DMS153 (cell line): ENCODE data around the gene ITGB1BP2.
"Not testable (repeated sequence)": the region's sequence is repeated elsewhere in the genome, so short reads cannot be mapped to it uniquely, and the experiment has no call there.

ENCODE experiments used
- DNase-seq: peaks from one replicate; lab custom pipeline; 2025; lab: John Stamatoyannopoulos, UW

ITGB1BP2 gene

DNA sequence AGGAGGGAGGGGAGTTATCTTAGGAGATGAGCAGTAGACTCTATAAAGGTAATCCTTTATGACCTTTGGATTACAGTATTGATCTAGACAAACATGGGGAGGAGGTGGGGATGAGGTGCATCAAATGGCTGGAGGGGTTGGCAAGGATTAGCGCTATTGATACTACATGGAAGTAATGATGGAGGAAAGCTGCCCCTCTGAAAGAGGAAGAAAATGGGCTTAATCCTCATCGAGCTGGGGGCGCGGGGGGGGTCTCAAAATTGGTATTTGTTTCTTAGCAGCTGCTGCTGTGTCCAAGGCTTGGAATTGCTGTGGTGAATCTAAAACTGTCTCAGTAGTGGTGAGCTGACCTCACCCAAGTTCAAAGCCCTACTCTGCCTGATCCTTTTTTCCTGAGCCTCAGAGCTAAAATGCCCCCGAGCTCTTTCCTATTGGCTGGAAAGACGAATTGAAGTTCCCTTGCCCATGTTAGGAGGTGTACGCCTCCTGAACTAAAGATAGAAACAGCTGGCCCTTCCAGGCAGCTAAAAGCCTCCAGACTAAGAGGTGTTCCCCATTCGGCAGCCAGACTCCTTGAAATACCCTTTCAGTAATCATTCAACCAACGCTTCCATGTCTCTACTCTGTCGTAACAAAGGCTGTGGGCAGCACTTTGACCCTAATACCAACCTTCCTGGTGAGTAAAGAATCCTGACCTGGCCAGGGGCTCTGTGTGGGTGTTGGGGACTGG is at the start of gene ITGB1BP2:
Gene ITGB1BP2, plus strand, starts transcription at position 556 of the 730 bp plus-strand sequence. Its CDS starts 57 bp downstream, at position 613.
- DNase-seq, result no peak

DNA sequence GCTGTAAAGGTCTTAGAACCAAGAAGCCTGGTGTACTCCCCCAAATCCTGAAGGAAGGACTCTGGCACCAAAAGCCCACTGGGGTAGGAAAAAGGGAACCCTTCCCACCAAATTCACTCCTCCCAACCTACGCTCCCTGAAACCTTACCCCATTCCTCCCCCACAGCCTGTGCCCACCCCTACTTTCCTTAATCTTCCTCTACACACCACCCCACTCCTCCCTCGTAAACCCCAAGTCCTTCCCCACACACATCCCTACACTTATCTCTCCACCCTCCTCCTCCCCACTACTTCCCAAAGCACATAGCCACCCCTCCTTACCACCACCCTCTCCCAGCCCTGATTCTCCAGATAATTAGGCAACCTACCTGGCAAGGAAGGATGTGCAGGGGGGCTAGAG is 49.3 kb upstream of the ITGB1BP2 start:
- no peak for DNase-seq

DNA sequence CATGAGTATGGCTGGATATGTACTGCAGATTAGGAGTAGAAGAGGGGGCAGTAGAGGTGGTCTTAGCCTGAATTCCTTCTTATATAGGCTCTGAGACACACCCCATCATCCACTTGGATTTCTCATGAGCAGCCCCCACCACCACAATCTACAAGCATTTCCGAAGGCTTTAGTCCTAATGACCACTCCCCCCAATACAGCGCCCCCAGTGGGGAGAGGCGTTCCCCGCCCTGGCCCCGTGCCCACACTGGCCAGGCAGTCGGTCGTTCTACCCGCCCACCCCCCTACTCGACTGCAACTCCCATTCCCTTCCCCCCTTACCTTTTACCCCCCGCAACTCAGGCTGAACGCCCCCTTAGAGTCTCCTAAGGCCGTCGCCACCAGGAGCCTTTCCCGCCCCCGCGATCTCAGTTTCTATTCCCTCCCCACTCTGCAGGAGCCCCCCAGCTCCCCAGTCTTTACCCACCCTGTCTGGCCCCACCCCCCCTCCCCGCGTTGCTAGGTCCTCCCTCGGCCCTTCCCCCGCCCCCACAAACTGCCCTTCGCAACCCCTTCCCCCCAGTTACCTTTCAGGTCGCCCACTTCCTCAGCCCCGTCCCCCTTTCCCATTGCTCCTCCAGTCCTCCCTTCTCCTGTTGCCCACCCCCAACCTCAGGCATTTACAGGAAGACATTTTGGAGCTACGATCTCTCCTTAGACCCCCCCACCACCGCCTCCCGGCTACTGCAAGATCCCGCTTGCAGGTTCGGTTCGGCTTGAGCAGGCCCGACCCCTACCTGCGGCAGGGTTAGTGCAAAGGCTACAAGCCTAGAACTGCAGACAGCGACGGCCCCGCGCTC is 48.1 kb upstream of the ITGB1BP2 start:
- no peak for DNase-seq

DNA sequence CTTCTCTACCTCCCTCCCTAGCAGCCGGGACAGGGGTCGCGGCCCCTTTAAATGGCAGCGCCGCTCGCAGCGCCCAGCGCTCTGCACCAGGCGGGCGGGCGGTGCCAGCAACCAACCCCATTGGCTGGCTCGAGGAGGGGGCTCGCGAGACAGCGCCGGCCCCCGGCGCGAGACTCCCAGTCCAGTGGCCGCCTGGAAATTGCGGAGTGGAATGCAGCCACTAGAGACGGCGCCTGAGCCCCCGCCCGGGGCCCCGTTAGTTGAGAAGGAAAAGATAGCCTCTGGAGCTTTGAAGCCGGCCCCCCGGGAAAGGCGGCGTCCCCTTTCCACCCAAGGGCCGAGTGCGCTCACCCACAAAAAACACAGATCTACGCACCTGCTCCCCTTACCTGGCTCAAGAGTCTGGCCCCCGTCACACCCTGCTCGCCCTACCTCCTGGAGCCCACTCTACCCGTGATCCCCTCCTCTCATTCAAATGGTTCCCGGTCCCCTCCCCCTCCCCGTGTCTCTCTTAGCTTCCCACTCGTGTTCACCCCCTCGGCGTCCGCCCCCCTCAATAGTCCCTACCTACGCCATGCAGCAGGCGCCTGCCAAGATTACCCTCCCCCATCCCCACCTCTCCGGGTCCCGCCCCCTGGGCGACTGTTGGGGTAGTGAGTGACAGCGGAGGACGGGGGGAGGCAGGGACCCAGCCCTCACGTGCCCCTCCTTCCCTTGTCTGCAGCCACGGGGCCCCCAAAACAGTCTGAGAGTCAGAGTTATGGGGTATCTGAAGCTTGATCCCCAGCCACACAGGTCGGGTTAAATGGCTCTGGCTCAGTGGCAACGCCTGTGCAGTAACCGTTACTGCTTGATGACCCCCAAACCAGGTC is 47.2 kb upstream of the ITGB1BP2 start, which contains the start of gene ZMYM3:
Gene ZMYM3, minus strand, starts transcription at position 49 of the 872 bp plus-strand sequence. CDS start 885 bp downstream, outside the sequence.
- DNase-seq, result peak; percentile 76

DNA sequence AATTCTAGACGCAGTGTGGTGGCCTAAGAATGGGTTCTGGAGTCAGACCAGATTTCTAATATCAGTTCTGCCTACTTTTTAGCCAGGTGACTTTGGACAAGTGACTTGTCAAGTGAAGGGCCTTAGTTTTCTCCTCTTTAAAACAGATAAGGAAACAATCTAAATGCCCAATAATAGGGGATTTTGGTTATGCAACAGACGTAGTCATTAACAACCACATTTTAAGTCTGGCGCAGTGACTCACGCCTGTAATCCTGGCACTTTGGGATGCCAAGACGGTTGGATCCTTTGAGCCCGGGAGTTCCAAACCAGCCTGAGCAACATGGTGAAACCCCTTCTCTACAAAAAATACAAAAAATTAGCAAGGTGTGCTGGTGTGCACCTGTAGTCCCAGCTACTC is 45.5 kb upstream of the ITGB1BP2 start:
- DNase-seq, result no peak

DNA sequence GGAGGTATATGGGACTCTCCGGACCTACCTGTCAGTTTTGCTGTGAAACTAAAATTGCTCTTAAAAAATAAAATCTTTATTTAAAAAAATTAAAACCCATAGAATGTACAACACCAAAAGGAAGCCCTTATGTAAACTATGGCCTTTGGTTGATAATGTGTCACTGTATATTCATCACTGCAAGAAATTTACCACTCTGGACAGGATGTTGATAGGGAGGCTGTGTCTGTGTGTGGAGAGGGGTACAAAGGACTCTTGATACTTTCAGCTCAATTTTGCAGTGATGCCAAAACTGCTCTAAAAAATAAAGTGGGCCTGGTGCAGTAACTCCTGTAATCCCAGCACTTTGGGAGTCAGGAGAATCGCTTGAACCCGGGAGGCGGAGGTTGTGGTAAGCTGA is 44.7 kb upstream of the ITGB1BP2 start:
- peak; percentile 1 for DNase-seq

DNA sequence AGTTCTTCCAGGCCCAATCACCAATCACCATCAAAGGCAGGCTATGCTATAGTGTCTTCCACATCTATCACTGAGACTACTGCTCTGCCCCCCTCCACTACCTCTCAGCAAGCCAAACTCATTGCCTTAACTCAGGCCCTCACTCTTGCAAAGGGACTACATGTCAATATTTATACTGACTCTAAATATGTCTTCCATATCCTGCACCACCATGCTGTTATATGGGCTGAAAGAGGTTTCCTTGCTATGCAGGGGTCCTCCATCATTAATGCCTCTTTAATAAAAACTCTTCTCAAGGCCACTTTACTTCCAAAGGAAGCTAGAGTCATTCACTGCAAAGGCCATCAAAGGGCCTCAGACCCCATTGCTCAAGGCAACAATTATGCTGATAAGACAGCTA is 32.9 kb upstream of the ITGB1BP2 start:
- DNase-seq, result not testable (repeated sequence)

DNA sequence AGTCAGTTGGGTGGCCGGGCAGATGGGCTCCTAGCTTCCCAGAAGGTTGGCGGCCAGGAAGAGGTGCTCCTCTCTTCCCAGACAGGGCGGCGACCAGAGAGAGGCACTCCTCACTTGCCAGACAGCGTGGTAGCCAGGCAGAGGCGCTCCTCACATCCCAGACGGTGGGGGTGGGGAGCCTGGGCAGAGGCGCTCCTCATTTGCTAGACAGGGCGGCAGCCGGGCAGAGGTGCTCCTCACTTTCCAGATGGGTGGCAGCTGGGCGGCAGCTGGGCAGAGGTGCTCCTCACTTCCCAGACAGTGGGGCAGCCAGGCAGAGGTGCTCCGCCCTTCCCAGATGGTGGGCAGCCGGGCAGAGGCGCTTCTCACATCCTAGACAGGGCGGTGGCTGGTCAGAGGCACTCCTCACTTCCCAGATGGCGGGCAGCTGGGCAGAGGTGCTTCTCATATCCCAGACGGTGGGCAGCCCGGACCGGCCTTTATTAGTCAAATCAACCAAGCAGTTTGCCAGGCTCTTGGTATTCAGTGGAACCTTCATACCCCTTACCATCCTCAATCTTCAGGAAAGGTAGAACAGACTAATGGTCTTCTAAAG is 31.7 kb upstream of the ITGB1BP2 start:
- no peak for DNase-seq

DNA sequence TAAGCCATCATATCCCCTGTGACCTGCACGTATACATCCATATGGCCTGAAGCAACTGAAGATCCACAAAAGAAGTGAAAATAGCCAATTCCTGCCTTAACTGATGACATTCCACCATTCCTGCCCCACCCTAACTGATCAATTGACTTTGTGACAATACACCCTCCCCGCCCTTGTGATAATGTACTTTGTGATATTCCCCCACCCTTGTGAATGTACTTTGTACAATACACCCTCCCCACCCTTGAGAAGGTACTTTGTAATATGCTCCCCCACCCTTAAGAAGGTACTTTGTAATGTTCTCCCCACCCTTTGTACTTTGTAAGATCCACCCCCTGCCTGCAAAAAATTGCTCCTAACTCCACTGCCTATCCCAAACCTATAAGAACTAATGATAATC is 29.2 kb upstream of the ITGB1BP2 start:
- not testable (repeated sequence) for DNase-seq

DNA sequence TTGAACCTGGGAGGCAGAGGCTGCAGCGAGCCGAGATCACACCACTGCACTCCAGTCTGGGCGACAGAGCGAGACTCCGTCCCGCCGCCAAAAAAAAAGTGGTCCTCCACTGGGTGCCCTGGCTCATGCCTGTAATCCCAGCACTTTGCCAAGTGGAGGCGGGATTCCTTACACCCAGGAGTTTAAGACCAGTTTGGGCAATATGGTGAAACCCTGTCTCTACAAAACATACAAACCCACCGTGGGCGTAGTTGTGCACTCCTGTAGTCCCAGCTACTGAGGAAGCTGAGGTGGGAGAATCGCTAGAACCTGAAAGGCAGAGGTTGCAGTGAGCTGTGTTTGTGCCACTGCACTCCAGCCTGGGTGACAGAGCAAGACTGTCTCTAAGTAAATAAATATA is 20.2 kb upstream of the ITGB1BP2 start:
- not testable (repeated sequence) for DNase-seq

DNA sequence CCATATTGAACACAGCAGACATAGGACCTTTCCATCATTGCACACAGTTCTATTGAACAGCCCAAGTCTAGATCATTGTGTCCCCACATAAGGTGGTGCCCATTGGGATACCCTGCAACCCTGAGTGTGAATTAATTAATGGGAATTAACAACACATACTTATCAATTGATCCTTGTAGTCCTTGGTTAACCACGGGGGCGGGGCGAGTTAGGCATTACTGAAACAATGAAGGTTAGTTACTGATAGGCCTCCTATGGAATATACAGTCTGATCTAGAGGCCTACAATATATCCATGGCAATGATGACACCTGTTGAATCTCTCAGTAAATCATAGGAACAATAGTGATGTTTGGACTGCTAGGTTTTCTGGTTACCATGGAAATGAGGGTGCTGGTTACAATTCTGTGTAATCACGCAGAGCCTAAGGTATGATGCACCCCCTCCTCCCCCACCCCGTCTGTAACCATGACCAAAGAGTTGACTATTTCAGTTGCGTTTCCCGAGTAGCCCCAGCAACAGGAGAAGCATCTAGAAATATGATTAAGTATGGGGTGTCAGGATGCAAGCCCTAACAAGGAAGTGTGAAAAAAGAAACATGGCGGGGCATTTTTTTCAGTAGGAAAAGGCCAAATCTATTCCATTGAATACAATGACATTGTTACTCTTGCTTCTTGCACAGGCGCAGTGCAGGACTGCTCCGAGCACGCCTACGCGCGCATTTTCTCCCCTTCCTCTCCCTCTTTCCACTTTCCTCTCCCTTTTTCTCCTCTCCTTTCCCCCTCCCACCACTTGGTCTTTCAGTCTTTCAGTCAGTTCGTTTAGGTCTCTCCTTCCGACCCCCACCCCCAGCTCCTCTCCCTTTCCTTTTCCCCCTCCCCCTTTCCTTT is 18.8 kb upstream of the ITGB1BP2 start:
- no peak for DNase-seq

DNA sequence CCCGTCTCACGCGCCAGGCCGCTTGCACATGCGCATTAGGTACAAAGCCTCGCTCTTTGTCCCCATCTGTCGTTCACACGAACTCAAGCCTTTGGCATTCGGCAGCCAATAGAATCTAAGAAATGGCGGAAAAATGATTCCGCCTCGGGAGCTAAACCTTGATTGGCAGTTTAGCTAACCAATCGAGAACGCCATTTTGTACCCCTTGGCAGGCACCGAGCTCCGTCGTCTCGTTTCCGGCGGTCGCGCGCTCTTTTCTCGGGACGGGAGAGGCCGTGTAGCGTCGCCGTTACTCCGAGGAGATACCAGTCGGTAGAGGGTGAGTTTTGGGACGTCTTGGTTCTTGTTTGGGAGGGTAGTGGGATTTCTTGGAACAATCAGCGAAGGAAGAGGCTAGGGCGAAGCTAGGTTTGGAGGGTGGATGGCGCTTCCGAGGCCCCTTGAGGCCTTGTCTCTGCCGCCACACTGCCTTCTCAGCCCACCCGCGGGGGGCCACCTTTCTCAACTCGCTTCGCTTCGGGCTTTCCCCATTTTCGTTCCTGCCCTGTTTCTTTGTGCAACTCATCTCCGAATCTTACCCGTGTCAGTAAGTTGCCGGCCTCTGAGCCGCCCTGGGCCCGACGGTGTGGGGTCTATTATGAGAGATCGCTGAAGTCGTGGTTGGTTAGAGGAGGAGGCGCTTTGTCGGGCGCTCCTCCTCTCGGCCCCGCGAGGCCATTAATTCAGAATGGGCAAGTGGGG is 18.0 kb upstream of the ITGB1BP2 start, which contains the start of gene NONO:
Gene NONO, plus strand, starts transcription at position 233 of the 741 bp plus-strand sequence. CDS start 7,003 bp downstream, outside the sequence.
- peak; percentile 97 for DNase-seq

DNA sequence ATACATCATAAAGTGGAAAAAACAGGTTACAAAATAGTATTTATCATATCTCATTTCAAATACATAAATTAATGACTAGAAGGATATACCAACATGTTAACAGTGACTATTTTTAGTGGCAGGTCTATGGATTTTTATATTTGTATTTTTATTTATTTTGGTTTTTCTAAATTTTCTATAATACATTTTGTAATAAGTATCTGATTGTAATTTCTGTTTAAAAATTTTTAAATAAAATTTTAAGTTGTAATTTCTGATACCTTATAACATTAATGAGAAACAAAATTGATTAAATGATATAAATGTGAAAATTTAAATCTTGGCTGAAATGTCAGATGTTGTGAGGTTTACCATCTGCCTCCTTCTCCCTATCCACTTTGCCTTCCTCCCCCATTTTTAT is 15.6 kb upstream of the ITGB1BP2 start:
- DNase-seq, result no peak

DNA sequence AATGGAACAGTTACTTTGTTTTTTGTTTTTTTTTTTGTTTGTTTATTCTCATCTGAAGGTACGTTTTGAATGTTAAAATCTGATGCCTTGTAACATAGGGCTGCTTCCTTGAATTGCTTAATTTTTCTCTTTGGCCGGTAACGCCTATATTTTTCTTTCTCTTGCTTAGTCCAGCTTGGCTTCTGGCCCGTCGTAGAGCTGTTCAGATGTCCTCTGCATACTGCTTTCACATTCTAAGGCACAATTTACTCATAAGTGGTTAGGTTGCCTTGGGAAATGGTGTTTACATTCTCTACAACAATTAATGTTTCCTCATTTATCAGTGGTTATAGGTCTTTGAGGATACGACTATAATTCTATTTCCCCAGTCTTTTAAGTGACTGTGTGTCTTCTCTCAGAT is 10.2 kb upstream of the ITGB1BP2 start:
- DNase-seq, result no peak

DNA sequence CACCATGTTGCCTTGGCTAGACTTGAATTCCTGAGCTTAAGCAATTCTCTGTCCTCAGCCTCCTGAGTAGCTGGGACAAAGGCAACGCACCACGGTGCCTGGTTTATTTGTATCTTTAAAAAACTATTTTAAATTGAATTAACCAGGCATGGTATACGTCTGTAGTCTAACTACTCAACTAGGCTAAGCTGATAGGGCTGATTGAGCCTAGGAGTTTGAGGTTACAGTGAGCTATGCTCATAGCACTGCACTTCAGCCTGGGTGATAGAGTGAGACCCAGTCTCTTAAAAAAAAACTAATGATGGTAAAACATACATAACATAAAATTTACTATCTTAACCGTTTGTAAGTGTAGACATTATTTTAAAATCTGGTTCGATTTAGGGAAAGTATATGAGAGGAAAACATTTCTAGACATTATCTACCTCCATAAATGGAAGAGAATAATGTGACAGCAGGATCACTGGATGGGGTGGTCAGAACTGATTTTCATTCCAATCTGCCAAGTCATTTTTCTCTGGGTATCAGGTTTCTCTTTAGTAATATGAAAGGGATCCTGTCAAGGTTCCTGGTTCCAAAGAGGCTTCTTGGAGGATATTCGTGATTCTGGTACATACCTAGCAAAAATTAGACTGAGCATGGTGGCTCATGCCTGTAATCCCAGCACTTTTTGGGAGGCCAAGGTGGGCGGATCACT is 8.7 kb upstream of the ITGB1BP2 start:
- no peak for DNase-seq

DNA sequence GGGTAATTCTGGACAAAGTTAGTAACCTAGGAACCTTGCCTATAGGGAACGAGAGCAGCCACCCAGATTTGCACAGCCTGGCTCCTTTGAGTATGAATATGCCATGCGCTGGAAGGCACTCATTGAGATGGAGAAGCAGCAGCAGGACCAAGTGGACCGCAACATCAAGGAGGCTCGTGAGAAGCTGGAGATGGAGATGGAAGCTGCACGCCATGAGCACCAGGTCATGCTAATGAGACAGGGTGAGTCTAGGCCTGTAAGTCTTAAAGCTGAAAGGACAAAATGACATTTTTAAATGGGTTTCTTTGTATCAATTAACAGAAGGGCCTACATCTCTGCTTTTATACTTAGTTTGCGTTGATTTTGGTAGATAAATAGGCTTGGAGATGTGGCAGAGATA is 4.7 kb upstream of the ITGB1BP2 start:
- no peak for DNase-seq

DNA sequence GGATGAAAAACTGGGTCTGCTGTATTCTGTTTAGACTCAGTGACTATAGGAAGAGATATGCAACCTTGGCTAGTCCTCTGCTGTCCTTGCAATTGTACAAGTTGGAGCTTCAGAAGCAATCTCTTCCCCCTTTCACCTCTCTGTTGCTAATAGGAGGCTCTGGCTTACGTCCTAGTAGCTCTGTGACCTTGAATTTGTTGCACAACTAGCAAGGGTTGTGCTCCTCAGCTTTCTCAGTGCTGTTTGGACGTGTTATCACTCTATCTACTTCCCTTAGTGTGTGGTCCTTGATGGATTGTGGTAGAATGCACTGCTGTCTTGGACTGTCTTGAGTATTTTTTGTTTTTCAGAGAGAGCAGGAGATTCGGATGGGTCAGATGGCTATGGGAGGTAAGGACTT is 3.4 kb upstream of the ITGB1BP2 start:
- DNase-seq, result no peak

DNA sequence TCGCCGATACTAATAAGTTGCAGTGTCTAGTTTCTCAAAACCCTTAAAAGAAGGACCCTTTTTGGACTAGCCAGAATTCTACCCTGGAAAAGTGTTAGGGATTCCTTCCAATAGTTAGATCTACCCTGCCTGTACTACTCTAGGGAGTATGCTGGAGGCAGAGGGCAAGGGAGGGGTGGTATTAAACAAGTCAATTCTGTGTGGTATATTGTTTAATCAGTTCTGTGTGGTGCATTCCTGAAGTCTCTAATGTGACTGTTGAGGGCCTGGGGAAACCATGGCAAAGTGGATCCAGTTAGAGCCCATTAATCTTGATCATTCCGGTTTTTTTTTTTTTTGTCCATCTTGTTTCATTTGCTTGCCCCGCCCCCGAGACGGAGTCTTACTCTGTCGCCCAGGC is 1.5 kb upstream of the ITGB1BP2 start:
- not testable (repeated sequence) for DNase-seq

DNA sequence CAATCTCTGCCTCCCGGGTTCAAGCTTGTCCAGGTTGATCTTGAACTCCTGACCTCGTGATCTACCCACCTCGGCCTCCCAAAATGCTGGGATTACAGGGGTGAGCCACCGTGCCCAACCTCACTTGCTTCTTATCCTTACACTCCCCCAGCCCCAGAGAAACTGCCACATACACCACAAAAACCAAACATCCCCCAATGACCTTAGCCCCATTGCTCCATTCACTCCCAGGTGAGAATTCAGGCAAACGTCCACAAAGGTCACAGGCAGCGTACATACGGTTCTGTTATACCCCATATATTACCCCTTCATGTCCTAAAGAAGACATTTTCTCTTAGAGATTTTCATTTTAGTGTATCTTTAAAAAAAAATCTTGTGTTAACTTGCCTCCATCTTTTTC is 1.1 kb upstream of the ITGB1BP2 start:
- DNase-seq, result not testable (repeated sequence)
